ENCODE data around the gene POC1A. TPM values are rescaled to one million over a fixed set of nuclear protein-coding genes. Genes with fewer than 3 reads are reported as not detected.
A peak's percentile ranks its signal among the peaks of the same experiment; 100 is the strongest.

POC1A gene
- total and polyA plus RNA-seq, 10 of the 15 experiments (the other 5 are each of a cell fraction or from before 2014, with no cell fraction given) = 8.5 to 49.8 (median 23.5) TPM

GRCh38 chr3:52053307-52054304 lies 100.6 kb downstream of the POC1A start (continued):
- TF ChIP-seq USF1 (IDR thresholded peaks at IDR 0.05; ENCODE audit: borderline replicate concordance, extremely low read length, insufficient read depth, low read depth, low read length) = no peak
- TF ChIP-seq NFIC (IDR thresholded peaks at IDR 0.05; ENCODE audit: low read depth, low read length) = no peak
- TF ChIP-seq TCF3 (IDR thresholded peaks at IDR 0.05; ENCODE audit: borderline replicate concordance, insufficient read depth, low read depth, low read length) = no peak
- no peak for TF ChIP-seq POU2F2 (IDR thresholded peaks at IDR 0.05; ENCODE audit: borderline replicate concordance, low read depth, low read length)
- no peak for TF ChIP-seq STAT3 (IDR thresholded peaks at IDR 0.05; ENCODE audit: low read depth, low read length)
- peak; percentile 58; the same call in 1 of the 2 replicates for TF ChIP-seq REST (IDR thresholded peaks at IDR 0.05; ENCODE audit: low read depth, low read length)
- no peak for TF ChIP-seq PRDM15 (CRISPR knock-in tag; IDR thresholded peaks at IDR 0.05)
- TF ChIP-seq CBFB (IDR thresholded peaks at IDR 0.05; ENCODE audit: low read depth) = no peak
- TF ChIP-seq ZNF207 (IDR thresholded peaks at IDR 0.05; ENCODE audit: borderline replicate concordance) = no peak
- no peak for TF ChIP-seq IRF4 (IDR thresholded peaks at IDR 0.05; ENCODE audit: low read depth, low read length)
- TF ChIP-seq MYC (IDR thresholded peaks at IDR 0.05; ENCODE audit: insufficient read depth, insufficient read length, insufficient replicate concordance, low read length, severe bottlenecking) = no peak
- TF ChIP-seq EP300 (IDR thresholded peaks at IDR 0.05; ENCODE audit: borderline replicate concordance in 1 of 2, control insufficient read depth in 1 of 2, low read depth in 2 of 2, low read length in 2 of 2) = no peak
- no peak for TF ChIP-seq HCFC1 (IDR thresholded peaks at IDR 0.05; ENCODE audit: low read length)
- TF ChIP-seq SMARCA5 (IDR thresholded peaks at IDR 0.05) = peak; percentile 13
- no peak for TF ChIP-seq CHD2 (IDR thresholded peaks at IDR 0.05; ENCODE audit: borderline replicate concordance, low read depth, low read length)
- peak; percentile 46 to 74 (median 54); a peak in 4 of 6 replicates for TF ChIP-seq CTCF (IDR thresholded peaks at IDR 0.05 in 2 of 3, conservative IDR thresholded peaks at IDR 0.05 in 1 of 3; ENCODE audit: control insufficient read depth in 2 of 3, extremely low read depth in 1 of 3, insufficient read depth in 1 of 3, low read depth in 3 of 3, low read length in 3 of 3)
- TF ChIP-seq SMAD1 (IDR thresholded peaks at IDR 0.05; ENCODE audit: low read depth, partially characterized antibody) = no peak

Measured in GM12878 (cell line).